CD14-positive monocyte (primary cell): ENCODE measurements around the gene ROCK1. TPM values are rescaled to one million over a fixed set of nuclear protein-coding genes. Genes with fewer than 3 reads are reported as not detected.
A peak's percentile ranks its signal among the peaks of the same experiment; 100 is the strongest.

ENCODE experiments used
- DNase-seq, 3 donors: peaks; one replicate each; pipeline ENCODE4 v3.0.0-alpha.2; 2011 to 2022
- H2AFZ ChIP-seq: 2 replicates; pipeline ENCODE4 v1.6.0; 2012; ENCODE audit warnings: mild to moderate bottlenecking, low read depth, low read length, inconsistent platforms; ENCODE audit not compliant: insufficient read depth, poor library complexity, severe bottlenecking
- H3K27ac ChIP-seq, 2 donors: 1 replicate in 1 of 2; 2 replicates in 1 of 2; pipeline ENCODE4 v1.5.1; 2012 to 2013; ENCODE audit warnings: low read length in 2 of 2, control low read depth in 1 of 2, inconsistent platforms in 1 of 2, low read depth in 1 of 2, mild to moderate bottlenecking in 1 of 2
- H3K27me3 ChIP-seq, 2 donors: one replicate each; pipeline versions ENCODE4 v1.6.0 to v1.6.1; 2011 to 2013; ENCODE audit warnings: low read length in 2 of 2; ENCODE audit not compliant: control insufficient read depth in 2 of 2, insufficient read depth in 2 of 2
- H3K36me3 ChIP-seq, 2 donors: replicated peaks in 1 of 2; 1 replicate in 1 of 2; 2 replicates in 1 of 2; pipeline versions ENCODE4 v1.5.1 to v1.6.1; 2012 to 2013; ENCODE audit warnings: low read length in 2 of 2, control low read depth in 1 of 2, inconsistent platforms in 1 of 2, mild to moderate bottlenecking in 1 of 2; ENCODE audit not compliant: insufficient read depth in 2 of 2, control insufficient read depth in 1 of 2
- H3K4me1 ChIP-seq, 2 donors: 1 replicate in 1 of 2; 2 replicates in 1 of 2; pipeline versions ENCODE4 v1.5.1 to v1.6.1; 2012 to 2013; ENCODE audit warnings: low read length in 2 of 2, control low read depth in 1 of 2, inconsistent platforms in 1 of 2, mild to moderate bottlenecking in 1 of 2, moderate library complexity in 1 of 2; ENCODE audit not compliant: insufficient read depth in 2 of 2, control insufficient read depth in 1 of 2
- H3K4me2 ChIP-seq: replicated peaks from 2 replicates; pipeline ENCODE3; 2012; ENCODE audit warnings: low read length, moderate library complexity, mild to moderate bottlenecking; ENCODE audit not compliant: poor library complexity, severe bottlenecking; ENCODE audit errors: extremely low read depth
- H3K4me3 ChIP-seq, 3 experiments: fragments of 200-600 bp in 1 of 3; sonication (generic) in 1 of 3; replicated peaks in 1 of 3; 1 replicate in 2 of 3; 2 replicates in 1 of 3; pipeline ENCODE4 v1.5.1; 2011 to 2013; ENCODE audit warnings: low read length in 3 of 3, mild to moderate bottlenecking in 3 of 3, control low read depth in 2 of 3, low read depth in 2 of 3, inconsistent platforms in 1 of 3, moderate library complexity in 1 of 3
- H3K79me2 ChIP-seq: 2 replicates; pipeline ENCODE4 v1.6.0; 2012; ENCODE audit warnings: mild to moderate bottlenecking, control low read depth, inconsistent platforms, low read length, moderate library complexity; ENCODE audit not compliant: insufficient read depth
- H3K9ac ChIP-seq: 2 replicates; pipeline ENCODE4 v1.6.0; 2017; ENCODE audit warnings: low read length, mild to moderate bottlenecking; ENCODE audit not compliant: insufficient read depth, poor library complexity, severe bottlenecking
- H3K9me3 ChIP-seq, 2 donors: replicated peaks in 1 of 2; 1 replicate in 1 of 2; 2 replicates in 1 of 2; pipeline versions ENCODE4 v1.5.1 to v1.6.1; 2012 to 2013; ENCODE audit warnings: low read length in 2 of 2, control low read depth in 1 of 2; ENCODE audit not compliant: control insufficient read depth in 1 of 2, insufficient read depth in 1 of 2
- H4K20me1 ChIP-seq: 2 replicates; pipeline ENCODE4 v1.6.0; 2012; ENCODE audit warnings: mild to moderate bottlenecking, low read length, control low read depth, moderate library complexity; ENCODE audit not compliant: insufficient read depth
- H3K27ac Mint-ChIP-seq, 7 donors: one replicate each; pipeline ENCODE4 v1.8.0; 2020; ENCODE audit warnings: mild to moderate bottlenecking in 7 of 7, mixed read lengths in 7 of 7, moderate library complexity in 6 of 7, inconsistent platforms in 2 of 7
- H3K27me3 Mint-ChIP-seq, 3 donors: one replicate each; pipeline ENCODE4 v1.8.0; 2021 to 2022; ENCODE audit warnings: low read depth in 3 of 3, mild to moderate bottlenecking in 3 of 3, mixed read lengths in 3 of 3, moderate library complexity in 3 of 3, inconsistent platforms in 1 of 3
- H3K36me3 Mint-ChIP-seq, 2 donors: one replicate each; pipeline ENCODE4 v1.8.0; 2020; ENCODE audit warnings: mixed read lengths in 2 of 2, inconsistent platforms in 1 of 2, mild to moderate bottlenecking in 1 of 2
- H3K4me1 Mint-ChIP-seq: one replicate; pipeline ENCODE4 v1.8.0; 2020; ENCODE audit warnings: mild to moderate bottlenecking, mixed read lengths
- H3K4me3 Mint-ChIP-seq, 2 donors: one replicate each; pipeline ENCODE4 v1.8.0; 2020; ENCODE audit warnings: mild to moderate bottlenecking in 2 of 2, mixed read lengths in 2 of 2, moderate library complexity in 1 of 2
- H3K9me3 Mint-ChIP-seq, 7 donors: one replicate each; pipeline ENCODE4 v1.8.0; 2020 to 2022; ENCODE audit warnings: mixed read lengths in 7 of 7, mild to moderate bottlenecking in 6 of 7, moderate library complexity in 6 of 7, inconsistent platforms in 2 of 7
- CTCF ChIP-seq: fragments of 200-600 bp; IDR thresholded peaks from one replicate; pipeline ENCODE4 v1.8.0; 2022; ENCODE audit warnings: antibody characterized with exemption, mild to moderate bottlenecking
- WGBS: methylation state at CpG from one replicate; pipeline ENCODE4 v1.1.5; 2013; ENCODE audit warnings: missing lambda C conversion rate; ENCODE audit not compliant: insufficient coverage; 5-methylcytosine and 5-hydroxymethylcytosine counted together
- intact Hi-C, 2 donors: fragments of 100-400 bp; cut with micrococcal nuclease; formaldehyde crosslinking; loops; one replicate each; pipeline versions ENCODE4 v1.15.0 to v1.15.1; 2023
- polyA plus RNA-seq, 3 donors: library from polyadenylated mRNA; depleted of rRNA in 1 of 3; unstranded in 2 of 3; stranded (reverse) in 1 of 3; fragments of 300-500 nt in 2 of 3; fragments of >200 nt in 1 of 3; fragmentation: Illumina TruSeq in 2 of 3; gene quantifications; 1 replicate in 2 of 3; 2 replicates in 1 of 3; pipeline ENCODE4 v1.2.3, GENCODE V29; 2012 to 2021

ROCK1 gene
- polyA plus RNA-seq, 3 donors = 10.2 to 35.3 (median 20.3) TPM

GRCh38 chr18:20996418-20996817, 115.2 kb downstream of the ROCK1 start:
- intact Hi-C loops = loop anchor here in 1 of 2 donors (10.0 kb wide), 1 partner anchor 58 kb away; no protein-coding TSS in a partner anchor

DNA sequence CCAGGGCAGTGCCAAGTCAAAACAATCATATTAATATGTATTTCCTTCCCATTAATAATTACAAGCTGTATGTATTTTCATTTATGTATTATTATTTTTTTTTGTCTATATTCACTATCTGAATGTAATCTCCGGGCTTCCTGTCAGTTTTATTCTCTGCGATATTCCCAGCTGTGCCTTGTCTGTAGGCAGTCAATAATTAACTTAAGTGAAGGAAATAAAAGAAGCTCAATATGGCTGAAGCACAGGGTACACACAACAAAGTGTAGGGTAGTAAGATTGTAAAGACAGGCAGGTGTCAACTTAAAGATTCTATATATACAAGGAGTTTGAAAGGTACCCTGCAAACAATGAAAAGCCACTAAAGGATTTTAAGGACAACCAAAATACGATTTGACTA, 122.9 kb downstream of the ROCK1 start:
- WGBS = 100% methylated on average over 1 of the region's 3 CpGs
- H3K27ac Mint-ChIP-seq = no peak overlapping the region
- no peak overlapping the region for H3K4me3 Mint-ChIP-seq
- no peak overlapping the region for H3K9ac ChIP-seq
- no peak overlapping the region for H3K27ac ChIP-seq
- no peaks in the 10 kb centered on the region for H3K27me3 ChIP-seq
- no peak overlapping the region for H3K4me2 ChIP-seq
- H2AFZ ChIP-seq = no peak overlapping the region
- H3K4me3 ChIP-seq = no peak overlapping the region
- H3K36me3 Mint-ChIP-seq = peaks cover 66 to 92% of the 10 kb centered on the region in 2 donors
- no peak for TF ChIP-seq CTCF
- H3K79me2 ChIP-seq = no peaks in the 10 kb centered on the region
- no peaks in the 10 kb centered on the region for H3K9me3 ChIP-seq
- no peaks in the 10 kb centered on the region for H3K27me3 Mint-ChIP-seq
- no peaks in the 10 kb centered on the region for H3K9me3 Mint-ChIP-seq
- H3K36me3 ChIP-seq = peaks cover 91 to 98% of the 10 kb centered on the region in 2 donors
- no peaks in the 10 kb centered on the region for H3K4me1 Mint-ChIP-seq
- H4K20me1 ChIP-seq = peaks cover 46% of the 10 kb centered on the region
- H3K4me1 ChIP-seq = no peaks in the 10 kb centered on the region
- no peak for DNase-seq
- intact Hi-C loops = loop anchor here in 1 of 2 donors (10.0 kb wide), 1 partner anchor 46 kb away; no protein-coding TSS in a partner anchor

More at GRCh38 chr18:20996418-20996817, 115.2 kb downstream of the ROCK1 start:
- Mint-ChIP-seq H3K27me3 (no peaks in the 10 kb centered on the region), H3K36me3 (peaks cover 66 to 84% of the 10 kb centered on the region in 2 donors), H3K4me3 (no peak overlapping the region), H3K27ac (peak overlapping the region in 2 of 7 donors; percentile 2 to 6), H3K9me3 (no peaks in the 10 kb centered on the region), H3K4me1 (peaks cover 8% of the 10 kb centered on the region)
- no peak for DNase-seq
- Histone ChIP-seq H3K9me3 (no peaks in the 10 kb centered on the region), H2AFZ (no peak overlapping the region), H3K4me2 (no peak overlapping the region), H3K27me3 (no peaks in the 10 kb centered on the region), H3K36me3 (peaks cover 45 to 93% of the 10 kb centered on the region in 2 donors), H3K4me3 (no peak overlapping the region), H3K27ac (peak overlapping the region in 1 of 2 donors; percentile 3), H4K20me1 (peaks cover 85% of the 10 kb centered on the region), H3K4me1 (no peaks in the 10 kb centered on the region), H3K79me2 (peaks cover 35% of the 10 kb centered on the region), H3K9ac (no peak overlapping the region)
- TF ChIP-seq CTCF = no peak
- WGBS = no CpG with 5 or more reads among the region's 1 CpG
